Measurements from ENCODE around the gene USP36. TPM values are rescaled to one million over a fixed set of nuclear protein-coding genes. Genes with fewer than 3 reads are reported as not detected.

Gene USP36
- total and polyA plus RNA-seq, 9 of the 15 experiments (the other 6 are each of a cell fraction or from before 2014, with no cell fraction given), result 6.4 to 72.8 (median 22.5) TPM

DNA sequence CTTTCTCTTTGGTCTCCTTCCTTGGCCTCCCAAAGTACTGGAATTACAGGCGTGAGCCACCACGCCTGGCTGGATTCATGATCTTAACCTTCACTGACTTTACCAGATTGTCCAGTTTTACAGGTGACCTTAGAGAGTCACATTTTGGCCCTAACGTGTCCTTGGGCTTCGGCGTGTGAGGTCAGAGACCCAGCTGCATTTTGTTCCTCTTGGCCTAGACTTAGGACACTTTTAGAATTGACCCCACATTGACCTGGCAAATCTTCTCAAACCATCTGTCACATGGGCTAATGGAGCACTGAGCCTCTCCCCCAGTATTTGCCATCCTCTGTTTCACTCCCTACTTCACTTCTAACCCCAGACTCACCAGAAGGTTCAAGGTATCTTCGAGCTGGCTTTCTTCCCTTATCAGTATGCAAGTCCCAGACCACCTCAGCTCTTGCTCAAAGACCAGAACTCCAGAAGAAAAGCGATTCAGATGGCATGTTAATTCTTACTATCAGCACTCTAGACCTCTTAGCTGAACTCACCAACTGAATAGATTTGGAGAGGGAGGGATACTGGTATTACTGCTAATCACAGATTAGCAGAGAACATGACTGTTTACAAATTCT, 56.8 kb downstream of the USP36 start (continued):
- no peak for TF ChIP-seq BACH1 (tag; IDR thresholded peaks at IDR 0.05)
- no peak for TF ChIP-seq HIVEP1 (CRISPR knock-in tag; IDR thresholded peaks at IDR 0.05)
- TF ChIP-seq, protein P1, sequence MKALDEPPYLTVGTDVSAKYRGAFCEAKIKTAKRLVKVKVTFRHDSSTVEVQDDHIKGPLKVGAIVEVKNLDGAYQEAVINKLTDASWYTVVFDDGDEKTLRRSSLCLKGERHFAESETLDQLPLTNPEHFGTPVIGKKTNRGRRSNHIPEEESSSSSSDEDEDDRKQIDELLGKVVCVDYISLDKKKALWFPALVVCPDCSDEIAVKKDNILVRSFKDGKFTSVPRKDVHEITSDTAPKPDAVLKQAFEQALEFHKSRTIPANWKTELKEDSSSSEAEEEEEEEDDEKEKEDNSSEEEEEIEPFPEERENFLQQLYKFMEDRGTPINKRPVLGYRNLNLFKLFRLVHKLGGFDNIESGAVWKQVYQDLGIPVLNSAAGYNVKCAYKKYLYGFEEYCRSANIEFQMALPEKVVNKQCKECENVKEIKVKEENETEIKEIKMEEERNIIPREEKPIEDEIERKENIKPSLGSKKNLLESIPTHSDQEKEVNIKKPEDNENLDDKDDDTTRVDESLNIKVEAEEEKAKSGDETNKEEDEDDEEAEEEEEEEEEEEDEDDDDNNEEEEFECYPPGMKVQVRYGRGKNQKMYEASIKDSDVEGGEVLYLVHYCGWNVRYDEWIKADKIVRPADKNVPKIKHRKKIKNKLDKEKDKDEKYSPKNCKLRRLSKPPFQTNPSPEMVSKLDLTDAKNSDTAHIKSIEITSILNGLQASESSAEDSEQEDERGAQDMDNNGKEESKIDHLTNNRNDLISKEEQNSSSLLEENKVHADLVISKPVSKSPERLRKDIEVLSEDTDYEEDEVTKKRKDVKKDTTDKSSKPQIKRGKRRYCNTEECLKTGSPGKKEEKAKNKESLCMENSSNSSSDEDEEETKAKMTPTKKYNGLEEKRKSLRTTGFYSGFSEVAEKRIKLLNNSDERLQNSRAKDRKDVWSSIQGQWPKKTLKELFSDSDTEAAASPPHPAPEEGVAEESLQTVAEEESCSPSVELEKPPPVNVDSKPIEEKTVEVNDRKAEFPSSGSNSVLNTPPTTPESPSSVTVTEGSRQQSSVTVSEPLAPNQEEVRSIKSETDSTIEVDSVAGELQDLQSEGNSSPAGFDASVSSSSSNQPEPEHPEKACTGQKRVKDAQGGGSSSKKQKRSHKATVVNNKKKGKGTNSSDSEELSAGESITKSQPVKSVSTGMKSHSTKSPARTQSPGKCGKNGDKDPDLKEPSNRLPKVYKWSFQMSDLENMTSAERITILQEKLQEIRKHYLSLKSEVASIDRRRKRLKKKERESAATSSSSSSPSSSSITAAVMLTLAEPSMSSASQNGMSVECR (CRISPR knock-in tag; IDR thresholded peaks at IDR 0.05), result no peak; the same call in 1 of the 2 replicates
- no peak for TF ChIP-seq ASH1L (IDR thresholded peaks at IDR 0.05; ENCODE audit: borderline replicate concordance, low read depth, partially characterized antibody)
- no peak for TF ChIP-seq JUNB (CRISPR knock-in tag; conservative IDR thresholded peaks at IDR 0.05)
- TF ChIP-seq, protein P2, sequence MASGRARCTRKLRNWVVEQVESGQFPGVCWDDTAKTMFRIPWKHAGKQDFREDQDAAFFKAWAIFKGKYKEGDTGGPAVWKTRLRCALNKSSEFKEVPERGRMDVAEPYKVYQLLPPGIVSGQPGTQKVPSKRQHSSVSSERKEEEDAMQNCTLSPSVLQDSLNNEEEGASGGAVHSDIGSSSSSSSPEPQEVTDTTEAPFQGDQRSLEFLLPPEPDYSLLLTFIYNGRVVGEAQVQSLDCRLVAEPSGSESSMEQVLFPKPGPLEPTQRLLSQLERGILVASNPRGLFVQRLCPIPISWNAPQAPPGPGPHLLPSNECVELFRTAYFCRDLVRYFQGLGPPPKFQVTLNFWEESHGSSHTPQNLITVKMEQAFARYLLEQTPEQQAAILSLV (tag; IDR thresholded peaks at IDR 0.05), result no peak
- TF ChIP-seq, protein P3, sequence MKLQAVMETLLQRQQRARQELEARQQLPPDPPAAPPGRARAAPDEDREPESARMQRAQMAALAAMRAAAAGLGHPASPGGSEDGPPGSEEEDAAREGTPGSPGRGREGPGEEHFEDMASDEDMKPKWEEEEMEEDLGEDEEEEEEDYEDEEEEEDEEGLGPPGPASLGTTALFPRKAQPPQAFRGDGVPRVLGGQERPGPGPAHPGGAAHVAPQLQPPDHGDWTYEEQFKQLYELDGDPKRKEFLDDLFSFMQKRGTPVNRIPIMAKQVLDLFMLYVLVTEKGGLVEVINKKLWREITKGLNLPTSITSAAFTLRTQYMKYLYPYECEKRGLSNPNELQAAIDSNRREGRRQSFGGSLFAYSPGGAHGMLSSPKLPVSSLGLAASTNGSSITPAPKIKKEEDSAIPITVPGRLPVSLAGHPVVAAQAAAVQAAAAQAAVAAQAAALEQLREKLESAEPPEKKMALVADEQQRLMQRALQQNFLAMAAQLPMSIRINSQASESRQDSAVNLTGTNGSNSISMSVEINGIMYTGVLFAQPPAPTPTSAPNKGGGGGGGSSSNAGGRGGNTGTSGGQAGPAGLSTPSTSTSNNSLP (IDR thresholded peaks at IDR 0.05; ENCODE audit: borderline replicate concordance, low read depth, low read length), result no peak
- no peak for TF ChIP-seq ZNF717 (CRISPR knock-in tag; IDR thresholded peaks at IDR 0.05)
- TF ChIP-seq PHB (CRISPR knock-in tag; IDR thresholded peaks at IDR 0.05), result no peak
- TF ChIP-seq NR2C1 (IDR thresholded peaks at IDR 0.05), result peak; percentile 86
- peak; percentile 89 for TF ChIP-seq NR2C1 (tag; IDR thresholded peaks at IDR 0.05)
- TF ChIP-seq ZNF707 (CRISPR knock-in tag; conservative IDR thresholded peaks at IDR 0.05), result no peak
- peak; percentile 37; the same call in 1 of the 2 replicates for TF ChIP-seq STAT5A (IDR thresholded peaks at IDR 0.05; ENCODE audit: borderline replicate concordance, low read length)
- TF ChIP-seq, protein P4, sequence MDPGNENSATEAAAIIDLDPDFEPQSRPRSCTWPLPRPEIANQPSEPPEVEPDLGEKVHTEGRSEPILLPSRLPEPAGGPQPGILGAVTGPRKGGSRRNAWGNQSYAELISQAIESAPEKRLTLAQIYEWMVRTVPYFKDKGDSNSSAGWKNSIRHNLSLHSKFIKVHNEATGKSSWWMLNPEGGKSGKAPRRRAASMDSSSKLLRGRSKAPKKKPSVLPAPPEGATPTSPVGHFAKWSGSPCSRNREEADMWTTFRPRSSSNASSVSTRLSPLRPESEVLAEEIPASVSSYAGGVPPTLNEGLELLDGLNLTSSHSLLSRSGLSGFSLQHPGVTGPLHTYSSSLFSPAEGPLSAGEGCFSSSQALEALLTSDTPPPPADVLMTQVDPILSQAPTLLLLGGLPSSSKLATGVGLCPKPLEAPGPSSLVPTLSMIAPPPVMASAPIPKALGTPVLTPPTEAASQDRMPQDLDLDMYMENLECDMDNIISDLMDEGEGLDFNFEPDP (CRISPR knock-in tag; IDR thresholded peaks at IDR 0.05), result no peak
- TF ChIP-seq CREB1 (IDR thresholded peaks at IDR 0.05), result 0 out of 2 replicates have a peak, but pooled peaks have one; percentile 32
- no peak for TF ChIP-seq CREB1 (CRISPR knock-in tag; IDR thresholded peaks at IDR 0.05)
- TF ChIP-seq, protein P5, sequence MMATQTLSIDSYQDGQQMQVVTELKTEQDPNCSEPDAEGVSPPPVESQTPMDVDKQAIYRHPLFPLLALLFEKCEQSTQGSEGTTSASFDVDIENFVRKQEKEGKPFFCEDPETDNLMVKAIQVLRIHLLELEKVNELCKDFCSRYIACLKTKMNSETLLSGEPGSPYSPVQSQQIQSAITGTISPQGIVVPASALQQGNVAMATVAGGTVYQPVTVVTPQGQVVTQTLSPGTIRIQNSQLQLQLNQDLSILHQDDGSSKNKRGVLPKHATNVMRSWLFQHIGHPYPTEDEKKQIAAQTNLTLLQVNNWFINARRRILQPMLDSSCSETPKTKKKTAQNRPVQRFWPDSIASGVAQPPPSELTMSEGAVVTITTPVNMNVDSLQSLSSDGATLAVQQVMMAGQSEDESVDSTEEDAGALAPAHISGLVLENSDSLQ (IDR thresholded peaks at IDR 0.05), result no peak
- no peak for TF ChIP-seq ZNF165 (CRISPR knock-in tag; IDR thresholded peaks at IDR 0.05; ENCODE audit: borderline replicate concordance)
- no peak for TF ChIP-seq ZSCAN32 (CRISPR knock-in tag; IDR thresholded peaks at IDR 0.05)
- TF ChIP-seq SOX6 (IDR thresholded peaks at IDR 0.05), result peak; percentile 36; the same call in 1 of the 2 replicates
- TF ChIP-seq SMAD1 (IDR thresholded peaks at IDR 0.05; ENCODE audit: low read depth, low read length, partially characterized antibody), result no peak

Data from K562 (cell line).